Measurements from ENCODE around the gene EPSTI1.

GRCh38 chr13:42992764-42993122 lies 702 bp upstream of the EPSTI1 start:
- TF ChIP-seq CTCF (IDR thresholded peaks at IDR 0.05) (no peak), POLR2AphosphoS5 (IDR thresholded peaks at IDR 0.05) (no peak)
